Fibroblast of villous mesenchyme (primary cell): ENCODE results near the gene MICAL3. TPM values are rescaled to one million over a fixed set of nuclear protein-coding genes. Genes with fewer than 3 reads are reported as not detected.
A peak's percentile ranks its signal among the peaks of the same experiment; 100 is the strongest.

Experiments
- DNase-seq: peaks from one replicate; pipeline ENCODE4 v3.0.0-alpha.2; 2010; ENCODE audit warnings: low read depth
- H3K4me3 ChIP-seq: 2 replicates; pipeline ENCODE4 v1.5.1; 2011; ENCODE audit warnings: low read depth, mild to moderate bottlenecking, low read length
- total RNA-seq: library from RNA; depleted of rRNA; stranded (reverse); fragments of >200 nt; gene quantifications from 2 replicates; pipeline ENCODE4 v1.2.3, GENCODE V29; 2012
- TF ChIP-seq, protein P1 (sequence below): IDR thresholded peaks from 2 replicates; pipeline ENCODE4 v1.5.1; 2012; ENCODE audit warnings: low read depth, mild to moderate bottlenecking, low read length; ENCODE audit not compliant: insufficient read depth

The MICAL3 gene
- total RNA-seq, 1 donor = 39.7 TPM

DNA sequence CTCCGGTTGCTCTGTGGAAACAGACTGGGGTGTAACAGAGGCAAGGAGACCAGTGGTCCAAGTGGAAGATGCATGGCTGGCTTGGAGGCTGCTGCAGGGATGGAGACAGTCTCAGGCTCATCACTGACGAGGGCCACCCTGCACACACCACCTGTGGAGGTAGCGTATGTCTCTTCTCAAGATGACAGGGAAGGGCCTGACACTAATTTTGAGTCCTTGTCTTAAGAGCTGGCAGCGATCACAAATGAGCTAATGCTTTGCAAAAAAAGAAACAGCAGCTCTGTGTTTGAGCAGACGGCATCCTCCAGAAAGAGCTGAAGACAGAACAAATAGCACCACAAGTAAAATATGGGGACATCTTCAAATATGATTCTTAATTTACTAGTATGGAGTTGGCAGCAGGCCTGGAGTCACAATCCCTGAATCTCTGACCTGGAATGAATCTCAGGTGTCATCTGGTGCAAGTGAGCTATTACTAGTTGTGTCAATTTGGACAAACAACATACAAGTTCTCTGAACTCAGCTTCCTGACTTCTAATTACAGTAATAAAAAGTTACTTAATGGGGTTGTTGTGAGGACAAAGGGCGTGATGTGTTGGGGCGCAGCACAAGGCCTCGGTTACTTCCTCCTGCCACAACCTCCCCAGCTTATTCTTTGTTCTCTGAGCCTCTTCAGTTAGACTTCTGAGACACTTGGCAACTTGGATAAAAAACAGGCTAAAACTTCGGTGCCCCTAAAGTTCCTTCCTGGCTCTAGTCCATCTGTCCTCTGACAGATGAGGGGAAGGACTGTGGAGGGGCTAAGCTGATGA is 154.9 kb downstream of the MICAL3 start:
- no peak for DNase-seq
- TF ChIP-seq, protein P1, sequence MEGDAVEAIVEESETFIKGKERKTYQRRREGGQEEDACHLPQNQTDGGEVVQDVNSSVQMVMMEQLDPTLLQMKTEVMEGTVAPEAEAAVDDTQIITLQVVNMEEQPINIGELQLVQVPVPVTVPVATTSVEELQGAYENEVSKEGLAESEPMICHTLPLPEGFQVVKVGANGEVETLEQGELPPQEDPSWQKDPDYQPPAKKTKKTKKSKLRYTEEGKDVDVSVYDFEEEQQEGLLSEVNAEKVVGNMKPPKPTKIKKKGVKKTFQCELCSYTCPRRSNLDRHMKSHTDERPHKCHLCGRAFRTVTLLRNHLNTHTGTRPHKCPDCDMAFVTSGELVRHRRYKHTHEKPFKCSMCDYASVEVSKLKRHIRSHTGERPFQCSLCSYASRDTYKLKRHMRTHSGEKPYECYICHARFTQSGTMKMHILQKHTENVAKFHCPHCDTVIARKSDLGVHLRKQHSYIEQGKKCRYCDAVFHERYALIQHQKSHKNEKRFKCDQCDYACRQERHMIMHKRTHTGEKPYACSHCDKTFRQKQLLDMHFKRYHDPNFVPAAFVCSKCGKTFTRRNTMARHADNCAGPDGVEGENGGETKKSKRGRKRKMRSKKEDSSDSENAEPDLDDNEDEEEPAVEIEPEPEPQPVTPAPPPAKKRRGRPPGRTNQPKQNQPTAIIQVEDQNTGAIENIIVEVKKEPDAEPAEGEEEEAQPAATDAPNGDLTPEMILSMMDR = no peak
- no peak overlapping the region for H3K4me3 ChIP-seq

DNA sequence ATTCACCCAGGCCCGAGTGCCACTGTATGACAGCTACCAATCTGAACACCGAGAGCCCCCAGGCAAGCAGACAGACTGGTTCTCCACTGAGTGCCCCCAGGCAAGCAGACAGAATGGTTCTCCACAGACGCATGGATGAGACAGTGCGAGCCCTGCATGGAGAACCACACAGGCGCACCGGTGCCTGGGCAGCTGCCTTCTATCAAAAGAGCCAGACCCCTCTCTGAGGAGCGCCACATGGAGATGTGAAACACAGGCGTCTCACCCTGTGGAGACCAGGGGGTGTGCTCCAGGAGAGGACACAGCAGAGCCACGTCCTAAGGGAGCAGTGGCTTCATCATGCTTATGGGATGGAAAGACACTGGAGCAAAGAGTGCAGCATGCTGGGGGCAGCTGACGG is 155.6 kb downstream of the MICAL3 start:
- H3K4me3 ChIP-seq = no peak overlapping the region
- TF ChIP-seq, protein P1 = no peak
- no peak for DNase-seq

DNA sequence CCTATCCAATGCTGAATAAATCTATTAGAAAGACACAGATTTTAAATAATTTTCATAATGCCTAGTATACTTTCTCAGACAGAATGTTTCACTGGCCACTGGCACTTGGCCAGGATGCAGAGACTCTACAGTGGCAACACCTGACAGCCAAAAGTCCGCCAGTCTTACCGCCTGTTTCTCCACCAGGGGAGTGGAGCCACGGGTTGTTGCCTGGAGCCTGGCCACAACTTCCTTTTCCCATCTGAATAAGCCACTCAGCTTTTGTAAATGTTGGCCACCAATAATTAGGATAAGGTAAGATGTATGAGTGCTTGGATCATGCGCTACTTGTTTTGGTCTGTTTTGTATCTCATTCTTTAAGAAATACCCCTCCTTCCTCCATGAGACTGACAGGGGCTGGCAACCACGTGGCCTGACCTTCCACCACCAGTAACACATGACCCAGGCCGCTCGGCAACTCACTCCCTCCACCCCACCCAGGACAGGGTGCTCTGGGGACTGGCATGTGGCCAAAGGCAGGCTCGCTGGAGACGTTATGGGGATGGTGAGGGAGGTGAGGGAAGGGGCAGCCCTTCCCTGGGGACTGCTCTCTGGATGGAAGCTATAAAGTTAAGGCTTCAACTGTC is 157.1 kb downstream of the MICAL3 start:
- no peak overlapping the region for H3K4me3 ChIP-seq
- TF ChIP-seq, protein P1 = no peak
- peak; percentile 42 for DNase-seq

DNA sequence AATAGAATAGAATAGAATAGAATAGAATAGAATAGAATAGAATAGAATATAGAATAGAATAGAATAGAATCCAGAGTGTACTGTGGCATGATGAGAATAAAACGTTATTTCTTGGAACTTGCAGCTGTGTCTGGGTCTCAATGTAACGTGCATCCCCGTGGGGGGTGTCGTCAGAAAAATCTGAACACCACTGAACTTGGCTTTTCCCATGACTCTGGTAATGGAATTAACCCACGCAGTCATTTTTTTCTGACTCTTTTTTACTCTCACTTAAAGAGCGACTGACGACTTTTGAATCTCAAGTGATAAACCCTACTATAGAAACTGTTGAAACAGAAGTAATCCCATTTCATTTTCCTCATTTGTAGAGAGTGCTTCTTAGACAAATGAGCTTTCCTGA is 157.7 kb downstream of the MICAL3 start:
- DNase-seq = no peak
- no peak overlapping the region for H3K4me3 ChIP-seq
- TF ChIP-seq, protein P1 = no peak

DNA sequence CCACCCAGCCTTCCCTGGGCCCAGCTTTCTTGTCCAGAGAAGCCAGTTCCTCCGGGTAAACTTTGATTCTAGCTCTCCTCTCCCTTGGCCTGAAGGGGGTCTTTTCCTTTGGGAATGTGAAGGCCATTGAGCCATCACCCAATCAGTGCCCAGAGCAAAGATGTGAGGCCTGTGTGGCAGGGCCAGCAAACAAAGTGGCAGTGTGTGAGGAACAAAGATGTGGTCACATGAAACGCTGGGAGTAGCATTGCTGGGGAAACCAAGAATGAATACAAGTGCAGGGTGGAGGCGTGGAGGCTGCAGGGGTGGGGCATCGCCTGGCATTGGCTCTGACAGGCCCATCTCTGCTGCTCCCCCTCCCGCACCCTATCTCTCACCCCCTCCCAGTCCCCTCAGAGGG is 158.2 kb downstream of the MICAL3 start:
- no peak for DNase-seq
- no peak overlapping the region for H3K4me3 ChIP-seq
- TF ChIP-seq, protein P1 = no peak

DNA sequence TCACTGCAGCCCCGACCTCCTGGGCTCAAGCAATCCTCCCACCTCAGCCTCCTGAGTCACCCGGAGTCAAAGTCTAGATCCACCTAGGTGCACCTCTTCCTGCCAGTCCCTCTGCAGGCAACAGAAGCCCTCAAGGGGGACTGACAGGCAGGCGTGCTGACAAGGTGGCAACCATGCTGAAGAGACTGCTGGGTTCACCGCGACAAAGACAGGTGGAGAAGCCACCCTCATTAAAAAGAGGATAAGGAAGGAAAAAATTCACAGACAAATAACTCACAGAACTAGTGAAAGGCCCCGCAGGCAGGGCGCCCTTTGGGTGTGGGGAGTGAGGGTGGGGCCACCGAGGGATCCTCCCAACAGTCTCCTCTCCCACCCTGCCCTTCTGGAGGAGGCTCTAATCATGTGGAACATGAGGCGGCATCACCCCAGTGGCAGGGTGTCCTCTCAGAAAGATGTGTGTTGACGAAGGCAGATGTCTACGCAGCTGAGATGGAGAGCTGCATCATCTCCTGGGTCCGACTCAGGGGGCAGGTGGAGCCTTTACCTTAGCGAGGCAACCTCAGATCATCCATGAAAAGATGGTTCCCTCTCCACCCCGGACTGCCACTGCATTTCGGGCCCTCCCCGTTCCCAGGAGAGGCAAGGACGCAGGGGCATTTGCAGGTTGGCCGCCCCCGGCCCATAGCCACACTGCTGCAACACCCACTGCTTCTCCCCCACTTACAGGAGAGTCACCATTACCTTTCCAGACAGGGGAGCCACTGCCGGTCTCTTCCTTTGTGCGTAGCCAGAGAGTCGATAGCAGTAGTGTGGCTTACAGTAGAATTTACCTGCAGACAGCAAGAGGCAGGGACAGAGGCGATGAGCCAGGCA is 158.9 kb downstream of the MICAL3 start:
- TF ChIP-seq, protein P1 = no peak
- DNase-seq = no peak
- no peak overlapping the region for H3K4me3 ChIP-seq
